GM21825 (cell line): ENCODE results near the gene CUBN.
"Not testable (repeated sequence)": the region's sequence is repeated elsewhere in the genome, so short reads cannot be mapped to it uniquely, and the experiment has no call there.

ENCODE experiments used
- ATAC-seq: cut with Tn5 transposase; IDR thresholded peaks from one replicate; pipeline ENCODE4 v1.9.1; 2021; ENCODE audit warnings: mild to moderate bottlenecking, moderate library complexity; ENCODE audit not compliant: unreplicated experiment

CUBN gene

GRCh38 chr10:17019696-17020095, 109.9 kb downstream of the CUBN start:
- no peak for ATAC-seq

- ATAC-seq = not testable (repeated sequence)
Observed at GRCh38 chr10:17013131-17013983, 116.3 kb downstream of the CUBN start.

GRCh38 chr10:17012731-17013130, 116.9 kb downstream of the CUBN start:
- not testable (repeated sequence) for ATAC-seq

GRCh38 chr10:17010363-17011145, 119.1 kb downstream of the CUBN start:
- no peak for ATAC-seq

- no peak for ATAC-seq
Observed at GRCh38 chr10:17009212-17009700, 120.4 kb downstream of the CUBN start.

- no peak for ATAC-seq
Observed at GRCh38 chr10:17007418-17007770, 122.2 kb downstream of the CUBN start.

- ATAC-seq = no peak
Observed at GRCh38 chr10:17006631-17007417, 122.8 kb downstream of the CUBN start.

- ATAC-seq = no peak
Observed at GRCh38 chr10:17005621-17006566, 123.7 kb downstream of the CUBN start.

- no peak for ATAC-seq
Observed at GRCh38 chr10:17004801-17005380, 124.7 kb downstream of the CUBN start.

GRCh38 chr10:17003651-17004286, 125.8 kb downstream of the CUBN start:
- no peak for ATAC-seq

- no peak for ATAC-seq
Observed at GRCh38 chr10:17003151-17003550, 126.5 kb downstream of the CUBN start.

- peak; percentile 64 for ATAC-seq
Observed at GRCh38 chr10:17001961-17002749, 127.5 kb downstream of the CUBN start.

GRCh38 chr10:17001297-17001744, 128.3 kb downstream of the CUBN start:
- ATAC-seq = no peak

GRCh38 chr10:16999665-17000451, 129.8 kb downstream of the CUBN start:
- no peak for ATAC-seq

GRCh38 chr10:16996530-16996964, 133.1 kb downstream of the CUBN start:
- ATAC-seq = no peak

- no peak for ATAC-seq
Observed at GRCh38 chr10:16995867-16996529, 133.6 kb downstream of the CUBN start.

- no peak for ATAC-seq
Observed at GRCh38 chr10:16993186-16993585, 136.4 kb downstream of the CUBN start.
